ENCODE data around the gene TYW5.
A peak's percentile ranks its signal among the peaks of the same experiment; 100 is the strongest.
"Not testable (repeated sequence)": the region's sequence is repeated elsewhere in the genome, so short reads cannot be mapped to it uniquely, and the experiment has no call there.

The TYW5 gene

GRCh38 chr2:199912553-199913114 is 42.7 kb downstream of the TYW5 start:
- DNase-seq: not testable (repeated sequence)

- DNase-seq: no peak
Observed at GRCh38 chr2:199911877-199912161, 43.5 kb downstream of the TYW5 start.

- DNase-seq: peak; percentile 81
Observed at GRCh38 chr2:199911052-199911876, 44.0 kb downstream of the TYW5 start, which contains the start of gene C2orf69. C2orf69 (plus strand) TSS chr2:199911293; CDS start chr2:199911439, 146 bp downstream.

GRCh38 chr2:199910338-199911051 is 44.8 kb downstream of the TYW5 start:
- DNase-seq: no peak

GRCh38 chr2:199907008-199907714 is 48.1 kb downstream of the TYW5 start:
- DNase-seq: no peak

GRCh38 chr2:199903111-199903510 is 52.2 kb downstream of the TYW5 start:
- DNase-seq: no peak

- no peak for DNase-seq
Observed at GRCh38 chr2:199902486-199903110, 52.7 kb downstream of the TYW5 start.

- DNase-seq: no peak
Observed at GRCh38 chr2:199901942-199902341, 53.3 kb downstream of the TYW5 start.

DNA sequence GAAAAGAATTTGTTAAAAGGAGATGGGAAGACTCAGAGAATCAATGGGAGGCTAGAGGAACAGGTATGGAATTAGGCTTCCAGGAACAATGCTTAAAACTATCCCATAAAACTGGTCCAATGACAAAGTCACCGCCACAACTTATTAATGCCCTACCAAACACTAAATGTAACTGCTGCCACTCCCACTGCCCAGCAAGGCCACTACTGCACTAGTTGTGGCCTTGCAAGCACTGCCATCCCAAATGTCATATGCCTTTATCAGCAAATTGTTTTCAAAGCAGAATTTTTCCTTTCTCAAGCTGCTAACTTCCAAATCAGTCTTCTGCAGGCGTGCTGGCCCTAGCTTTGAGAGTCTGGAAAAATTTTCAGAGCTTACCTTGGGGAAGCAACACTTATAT is 58.7 kb downstream of the TYW5 start:
- DNase-seq: no peak

- DNase-seq: no peak
Observed at GRCh38 chr2:199895406-199895805, 59.9 kb downstream of the TYW5 start.

DNA sequence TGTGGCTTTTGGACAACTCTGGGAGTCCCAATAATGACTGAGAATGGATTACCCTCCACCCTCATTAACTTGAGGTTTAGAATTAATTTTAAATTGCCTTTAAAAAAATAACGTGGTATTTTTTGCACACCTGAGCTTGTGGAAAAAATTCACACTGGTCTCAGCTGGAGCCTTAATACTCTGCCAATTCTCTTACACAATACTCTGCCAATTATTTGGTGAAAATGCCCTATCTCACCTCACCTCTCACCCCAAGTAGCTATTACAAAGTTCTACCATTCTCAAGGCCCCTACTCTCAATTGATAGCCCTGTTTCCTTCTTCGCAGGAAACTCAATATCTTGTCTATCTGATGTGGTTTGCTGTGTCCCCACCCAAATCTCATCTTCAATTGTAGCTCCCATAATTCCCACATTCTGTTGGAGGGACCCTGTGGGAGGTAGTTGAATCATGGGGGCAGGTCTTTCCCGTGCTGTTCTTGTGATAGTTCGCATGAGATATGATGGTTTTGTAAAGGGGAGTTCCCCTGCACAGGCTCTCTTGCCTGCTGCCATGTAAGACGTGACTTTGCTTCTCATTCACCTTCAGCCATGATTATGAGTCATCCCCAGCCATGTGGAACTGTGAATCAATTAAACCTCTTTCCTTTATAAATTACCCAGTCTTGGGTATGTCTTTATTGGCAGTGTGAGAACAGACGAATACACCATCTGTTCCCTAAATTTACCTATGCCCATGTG is 71.6 kb downstream of the TYW5 start:
- DNase-seq: no peak

DNA sequence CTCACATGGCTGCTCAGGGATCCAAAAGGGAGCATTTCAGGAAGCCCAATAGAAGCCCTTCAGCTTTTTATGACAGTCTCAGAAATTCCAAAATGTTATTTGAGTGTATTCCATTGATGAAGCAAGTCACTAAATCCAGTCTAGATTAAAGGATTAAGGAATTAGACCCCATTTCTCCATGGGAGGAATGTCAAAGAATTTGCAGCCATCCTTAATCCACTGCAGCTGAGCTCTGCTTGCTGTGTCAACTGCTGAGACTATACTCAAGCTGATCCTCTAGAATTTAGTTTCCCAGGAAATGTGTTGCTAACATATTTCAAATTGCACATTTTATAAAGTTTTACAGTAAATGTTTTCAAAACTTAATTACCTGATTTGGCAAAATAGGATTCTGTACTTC is 72.6 kb downstream of the TYW5 start:
- DNase-seq: no peak
